HepG2 (cell line): Measurements from ENCODE around the gene OVCA2. TPM values are rescaled to one million over a fixed set of nuclear protein-coding genes. Genes with fewer than 3 reads are reported as not detected.

Source experiments
- ATAC-seq: fragments of 200-7000 bp; cut with Tn5 transposase; 3 replicates; pipeline ENCODE4 v1.9.1; 2020; ENCODE audit warnings: mild to moderate bottlenecking, moderate library complexity
- BruUV-seq: library from RNA; stranded (reverse); fragments of 400-500 nt; replicated peaks from 2 replicates; lab custom pipeline; 2021; lab: Mats Ljungman, UMichigan
- CTCF ChIA-PET: fragments of 300-600 bp; formaldehyde crosslinking; extraction: SDS; loops from one replicate; lab custom pipeline; 2021; ENCODE audit warnings: low total read pairs, inconsistent platforms, low intra/inter-chr PET ratio; lab: Yijun Ruan, JAX
- POLR2A ChIA-PET: fragments of 350-600 bp; sonication (Branson Sonifier 250); formaldehyde crosslinking; loops from one replicate; lab custom pipeline; 2020; ENCODE audit warnings: antibody characterized with exemption, inconsistent platforms; lab: Yijun Ruan, JAX
- DNase-seq: peaks from one replicate; pipeline ENCODE4 v3.0.0-alpha.2; 2015; ENCODE audit warnings: low spot score
- FAIRE-seq: peaks from 3 replicates; lab custom pipeline; 2011; peaks lifted over from hg19 to GRCh38; lab: Jason Lieb, UNC
- H2AFZ ChIP-seq: one replicate; pipeline ENCODE4 v1.6.1; 2011; ENCODE audit warnings: low read length, inconsistent platforms
- H3K27ac ChIP-seq: fragments of 300-600 bp; 3 replicates; pipeline ENCODE4 v1.8.0; 2011; ENCODE audit warnings: mixed run types, mild to moderate bottlenecking, mixed read lengths, low read length, inconsistent platforms; ENCODE audit not compliant: insufficient read depth; ENCODE audit errors: extremely low read length
- H3K27me3 ChIP-seq, 2 experiments: fragments of 200-600 bp in 1 of 2; 2 replicates in 1 of 2; 3 replicates in 1 of 2; pipeline versions ENCODE4 v1.6.0 to v1.8.0; 2011; ENCODE audit warnings: low read length in 2 of 2, mild to moderate bottlenecking in 2 of 2, moderate library complexity in 2 of 2, inconsistent platforms in 1 of 2; ENCODE audit not compliant: insufficient read depth in 2 of 2, control insufficient read depth in 1 of 2
- H3K36me3 ChIP-seq, 2 experiments: fragments of 200-600 bp in 1 of 2; replicated peaks in 1 of 2; 2 replicates in 1 of 2; 3 replicates in 1 of 2; pipeline versions ENCODE4 v1.5.1 to v1.8.0; 2011; ENCODE audit warnings: low read length in 2 of 2, inconsistent platforms in 1 of 2; ENCODE audit not compliant: insufficient read depth in 2 of 2, control insufficient read depth in 1 of 2
- H3K4me1 ChIP-seq: 2 replicates; pipeline ENCODE4 v1.5.1; 2012; ENCODE audit warnings: low read length, inconsistent platforms; ENCODE audit not compliant: insufficient read depth
- H3K4me2 ChIP-seq: 2 replicates; pipeline ENCODE4 v1.6.0; 2011; ENCODE audit warnings: low read depth, low read length, inconsistent platforms
- H3K4me3 ChIP-seq, 3 experiments: fragments of 200-600 bp in 1 of 3; sonication (generic), shearing (Covaris generic) in 1 of 3; replicated peaks in 1 of 3; 2 replicates each; pipeline ENCODE4 v1.5.1; 2011 to 2016; ENCODE audit warnings: low read length in 3 of 3, inconsistent platforms in 2 of 3, low read depth in 2 of 3, mild to moderate bottlenecking in 2 of 3, control low read depth in 1 of 3, mixed read lengths in 1 of 3; ENCODE audit not compliant: insufficient read depth in 1 of 3
- H3K79me2 ChIP-seq: one replicate; pipeline ENCODE4 v1.6.1; 2011; ENCODE audit warnings: low read length, inconsistent platforms; ENCODE audit not compliant: insufficient read depth
- H3K9ac ChIP-seq: 2 replicates; pipeline ENCODE4 v1.6.0; 2011; ENCODE audit warnings: mild to moderate bottlenecking, low read depth, low read length, inconsistent platforms; ENCODE audit not compliant: insufficient read depth
- H3K9me3 ChIP-seq: 2 replicates; pipeline ENCODE4 v1.5.1; 2012; ENCODE audit warnings: mild to moderate bottlenecking, low read length
- H4K20me1 ChIP-seq: 2 replicates; pipeline ENCODE4 v1.6.0; 2011; ENCODE audit warnings: inconsistent platforms, mild to moderate bottlenecking, low read length, moderate library complexity; ENCODE audit not compliant: insufficient read depth
- BCL3 ChIP-seq: sonication (generic); formaldehyde crosslinking; IDR thresholded peaks from 2 replicates; pipeline ENCODE4 v1.5.1; 2020; ENCODE audit warnings: mild to moderate bottlenecking, missing genetic modification reagents, moderate library complexity
- CEBPG ChIP-seq: IDR thresholded peaks from 2 replicates; pipeline ENCODE4 v1.6.1; 2016
- CHD2 ChIP-seq: IDR thresholded peaks from 2 replicates; pipeline ENCODE4 v1.6.1; 2011; ENCODE audit warnings: low read depth, low read length, improper control_type of control experiment
- ELK4 ChIP-seq: sonication (generic); formaldehyde crosslinking; IDR thresholded peaks from 2 replicates; pipeline ENCODE4 v1.9.0; 2021; ENCODE audit warnings: missing genetic modification reagents, borderline replicate concordance
- GRHL1 ChIP-seq: sonication (generic); formaldehyde crosslinking; conservative IDR thresholded peaks from 2 replicates; pipeline ENCODE4 v1.8.0; 2022; ENCODE audit warnings: missing genetic modification reagents
- HDAC2 ChIP-seq: sonication (generic); formaldehyde crosslinking; IDR thresholded peaks from 2 replicates; pipeline ENCODE4 v1.4.0; 2020; ENCODE audit warnings: missing genetic modification reagents
- IRF9 ChIP-seq: sonication (generic); formaldehyde crosslinking; IDR thresholded peaks from 2 replicates; pipeline ENCODE4 v1.8.0; 2022; ENCODE audit warnings: missing genetic modification reagents, mild to moderate bottlenecking, borderline replicate concordance
- NKX3-1 ChIP-seq: sonication (generic); formaldehyde crosslinking; IDR thresholded peaks from 2 replicates; pipeline ENCODE4 v1.5.0; 2020; ENCODE audit warnings: missing genetic modification reagents
- SCMH1 ChIP-seq: sonication (generic); formaldehyde crosslinking; IDR thresholded peaks from 2 replicates; pipeline ENCODE4 v1.9.0; 2021; ENCODE audit warnings: missing genetic modification reagents, mild to moderate bottlenecking, borderline replicate concordance
- TGIF2 ChIP-seq: IDR thresholded peaks from 2 replicates; pipeline ENCODE4 v1.6.1; 2016; ENCODE audit warnings: control low read depth, missing compliant biosample characterization
- ZIK1 ChIP-seq: sonication (generic); formaldehyde crosslinking; IDR thresholded peaks from 2 replicates; pipeline ENCODE4 v1.5.0; 2020; ENCODE audit warnings: mild to moderate bottlenecking, low read depth, missing genetic modification reagents, borderline replicate concordance
- ZNF10 ChIP-seq: sonication (generic); formaldehyde crosslinking; IDR thresholded peaks from 2 replicates; pipeline ENCODE4 v1.4.0; 2020; ENCODE audit warnings: mild to moderate bottlenecking, low read depth, missing genetic modification reagents, borderline replicate concordance
- ZNF207 ChIP-seq: fragments of 450-650 bp; IDR thresholded peaks from 2 replicates; pipeline ENCODE4 v1.6.1; 2016; ENCODE audit warnings: antibody characterized with exemption, borderline replicate concordance
- ZNF557 ChIP-seq: sonication (generic); formaldehyde crosslinking; IDR thresholded peaks from 2 replicates; pipeline ENCODE4 v1.4.0; 2020; ENCODE audit warnings: missing genetic modification reagents
- ZNF564 ChIP-seq: sonication (generic); formaldehyde crosslinking; IDR thresholded peaks from 2 replicates; pipeline ENCODE4 v1.8.1; 2023; ENCODE audit warnings: mild to moderate bottlenecking, missing genetic modification reagents
- ZNF775 ChIP-seq: sonication (generic); formaldehyde crosslinking; IDR thresholded peaks from 2 replicates; pipeline ENCODE4 v1.4.0; 2020; ENCODE audit warnings: missing genetic modification reagents, mild to moderate bottlenecking, moderate library complexity, borderline replicate concordance
- WGBS: methylation state at CpG from one replicate; pipeline ENCODE4 v1.1.6; 2017; ENCODE audit warnings: low lambda C conversion rate; 5-methylcytosine and 5-hydroxymethylcytosine counted together
- in situ Hi-C: cut with HindIII; loops from 2 replicates; pipeline ENCODE4 v1.10.0; 2017; ENCODE audit warnings: low pct_unique_long_range_greater_than_20kb; ENCODE audit not compliant: extremely low pct_ligation_motif_present
- intact Hi-C: fragments of 100-400 bp; cut with micrococcal nuclease; formaldehyde crosslinking; loops from one replicate; pipeline ENCODE4 v1.10.0; 2022; ENCODE audit not compliant: unreplicated experiment
- polyA plus RNA-seq, 8 experiments: library from polyadenylated mRNA; depleted of rRNA in 3 of 8; stranded (reverse) in 7 of 8; unstranded in 1 of 8; fragments of >200 nt; fragmentation: Illumina TruSeq in 4 of 8; extraction: Trizol in 4 of 8; gene quantifications; 2 replicates each; pipeline versions ENCODE4 v1.2.1 to v1.2.3, GENCODE V29; 2011 to 2016; ENCODE audit warnings: low read depth in 4 of 8, missing spikeins in 1 of 8, mixed read lengths in 1 of 8; ENCODE audit not compliant: insufficient read depth in 1 of 8
- total RNA-seq, 5 experiments: library from RNA; depleted of rRNA; stranded (reverse); fragments of >200 nt; fragmentation: Illumina TruSeq; extraction: Trizol; gene quantifications; 2 replicates each; pipeline ENCODE4 v1.2.3, GENCODE V29; 2016; ENCODE audit warnings: low read depth in 1 of 5

OVCA2 gene
- total and polyA plus RNA-seq, 2 of the 13 experiments (the other 11 are each of a cell fraction or from before 2014, with no cell fraction given), result 23.7 to 28.2 TPM

GRCh38 chr17:2071024-2071385 lies 29.2 kb downstream of the OVCA2 start (continued):
- TF ChIP-seq NKX3-1 (CRISPR knock-in tag) (no peak), CEBPG (CRISPR knock-in tag) (no peak), BCL3 (CRISPR knock-in tag) (no peak), IRF9 (CRISPR knock-in tag) (no peak), ZIK1 (CRISPR knock-in tag) (no peak)

GRCh38 chr17:2071455-2072281 lies 29.8 kb downstream of the OVCA2 start:
- H3K79me2 ChIP-seq, result no peaks in the 10 kb centered on the region
- in situ Hi-C loops, result no loop called here
- H3K9me3 ChIP-seq, result no peaks in the 10 kb centered on the region
- no peak for ATAC-seq
- POLR2A ChIA-PET, result no interaction called here
- H3K27me3 ChIP-seq, result no peaks in the 10 kb centered on the region
- WGBS, result 97% methylated on average over 24 of the region's 31 CpGs
- DNase-seq, result no peak
- H3K4me3 ChIP-seq, result no peak overlapping the region
- H3K9ac ChIP-seq, result no peak overlapping the region
- H4K20me1 ChIP-seq, result no peaks in the 10 kb centered on the region
- no peak overlapping the region for H3K27ac ChIP-seq
- intact Hi-C loops, result no loop called here
- H3K4me2 ChIP-seq, result no peak overlapping the region
- no peak for FAIRE-seq
- peaks cover 22% of the 10 kb centered on the region for H3K4me1 ChIP-seq
- no peak overlapping the region for H2AFZ ChIP-seq
- CTCF ChIA-PET, result no interaction called here
- peaks cover 10 to 20% of the 10 kb centered on the region in 2 experiments; a peak in 4 of 5 replicates for H3K36me3 ChIP-seq
- no TSS peak for BruUV-seq
- TF ChIP-seq ZNF564 (CRISPR knock-in tag) (no peak), ZNF775 (CRISPR knock-in tag) (no peak), BCL3 (CRISPR knock-in tag) (no peak), ZNF10 (no peak), GRHL1 (no peak), ZNF557 (CRISPR knock-in tag) (no peak), ELK4 (CRISPR knock-in tag) (no peak), SCMH1 (CRISPR knock-in tag) (no peak), ZNF207 (no peak), HDAC2 (no peak), CHD2 (no peak), TGIF2 (CRISPR knock-in tag) (no peak)
